GM12878 (cell line): ENCODE data around the gene CDC42BPB.

Experiments used
- CBFB ChIP-seq: IDR thresholded peaks from 2 replicates; pipeline ENCODE4 v1.6.1; 2016; ENCODE audit warnings: antibody characterized with exemption, low read depth
- ESRRA ChIP-seq: IDR thresholded peaks from 2 replicates; pipeline ENCODE4 v1.6.1; 2012; ENCODE audit warnings: mild to moderate bottlenecking, low read length, improper control_type of control experiment
- EZH2 ChIP-seq: IDR thresholded peaks from 2 replicates; pipeline ENCODE4 v1.6.1; 2012; ENCODE audit warnings: low read depth, mild to moderate bottlenecking, control low read depth, inconsistent platforms, low read length, borderline replicate concordance; ENCODE audit not compliant: control insufficient read depth
- JUNB ChIP-seq: IDR thresholded peaks from 2 replicates; pipeline ENCODE4 v1.6.1; 2016; ENCODE audit warnings: antibody characterized with exemption, mild to moderate bottlenecking
- KDM1A ChIP-seq: fragments of 200-600 bp; sonication (generic); IDR thresholded peaks from 2 replicates; pipeline ENCODE4 v1.6.1; 2016; ENCODE audit warnings: borderline replicate concordance
- KLF5 ChIP-seq: fragments of 450-650 bp; IDR thresholded peaks from 2 replicates; pipeline ENCODE4 v1.6.1; 2014; ENCODE audit warnings: mild to moderate bottlenecking; ENCODE audit not compliant: partially characterized antibody
- MTA3 ChIP-seq: IDR thresholded peaks from 2 replicates; pipeline ENCODE4 v1.6.1; 2012; ENCODE audit warnings: low read length, inconsistent platforms, borderline replicate concordance
- MXI1 ChIP-seq: fragments of 150-350 bp; IDR thresholded peaks from 2 replicates; pipeline ENCODE4 v1.6.1; 2011; ENCODE audit warnings: low read depth, mild to moderate bottlenecking, inconsistent platforms, low read length, improper control_type of control experiment
- POLR2A ChIP-seq: IDR thresholded peaks from 2 replicates; pipeline ENCODE4 v1.6.1; 2011; ENCODE audit warnings: low read depth, mild to moderate bottlenecking, low read length
- SP1 ChIP-seq: IDR thresholded peaks from one replicate; pipeline ENCODE4 v1.6.1; 2011; ENCODE audit warnings: low read depth, low read length
- TAF1 ChIP-seq: IDR thresholded peaks from 2 replicates; pipeline ENCODE4 v1.6.1; 2011; ENCODE audit warnings: mild to moderate bottlenecking, low read depth, low read length, borderline replicate concordance
- TCF7 ChIP-seq: IDR thresholded peaks from 2 replicates; pipeline ENCODE4 v1.6.1; 2014; ENCODE audit warnings: antibody characterized with exemption, borderline replicate concordance
- ZBTB40 ChIP-seq: fragments of 450-650 bp; IDR thresholded peaks from 2 replicates; pipeline ENCODE4 v1.6.1; 2016; ENCODE audit warnings: mild to moderate bottlenecking, moderate library complexity, borderline replicate concordance
- TF ChIP-seq, protein P1 (sequence below), 3 experiments: IDR thresholded peaks in 2 of 3; conservative IDR thresholded peaks in 1 of 3; 2 replicates each; pipeline ENCODE4 v1.5.1; 2011; ENCODE audit warnings: low read depth in 3 of 3, low read length in 3 of 3, mild to moderate bottlenecking in 3 of 3, control low read depth in 2 of 3, moderate library complexity in 2 of 3, inconsistent platforms in 1 of 3, mixed read lengths in 1 of 3; ENCODE audit not compliant: control insufficient read depth in 2 of 3, insufficient read depth in 1 of 3; ENCODE audit errors: extremely low read depth in 1 of 3

GRCh38 chr14:103001226-103001625 lies 56.1 kb downstream of the CDC42BPB start:
- TF ChIP-seq POLR2A (no peak), TAF1 (no peak), ZBTB40 (no peak), KDM1A (no peak), KLF5 (no peak), JUNB (no peak), MTA3 (no peak), EZH2 (no peak), SP1 (no peak), MXI1 (no peak), CBFB (no peak), TCF7 (no peak), ESRRA (no peak)
- TF ChIP-seq, protein P1, sequence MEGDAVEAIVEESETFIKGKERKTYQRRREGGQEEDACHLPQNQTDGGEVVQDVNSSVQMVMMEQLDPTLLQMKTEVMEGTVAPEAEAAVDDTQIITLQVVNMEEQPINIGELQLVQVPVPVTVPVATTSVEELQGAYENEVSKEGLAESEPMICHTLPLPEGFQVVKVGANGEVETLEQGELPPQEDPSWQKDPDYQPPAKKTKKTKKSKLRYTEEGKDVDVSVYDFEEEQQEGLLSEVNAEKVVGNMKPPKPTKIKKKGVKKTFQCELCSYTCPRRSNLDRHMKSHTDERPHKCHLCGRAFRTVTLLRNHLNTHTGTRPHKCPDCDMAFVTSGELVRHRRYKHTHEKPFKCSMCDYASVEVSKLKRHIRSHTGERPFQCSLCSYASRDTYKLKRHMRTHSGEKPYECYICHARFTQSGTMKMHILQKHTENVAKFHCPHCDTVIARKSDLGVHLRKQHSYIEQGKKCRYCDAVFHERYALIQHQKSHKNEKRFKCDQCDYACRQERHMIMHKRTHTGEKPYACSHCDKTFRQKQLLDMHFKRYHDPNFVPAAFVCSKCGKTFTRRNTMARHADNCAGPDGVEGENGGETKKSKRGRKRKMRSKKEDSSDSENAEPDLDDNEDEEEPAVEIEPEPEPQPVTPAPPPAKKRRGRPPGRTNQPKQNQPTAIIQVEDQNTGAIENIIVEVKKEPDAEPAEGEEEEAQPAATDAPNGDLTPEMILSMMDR (IDR thresholded peaks at IDR 0.05 in 2 of 3, conservative IDR thresholded peaks at IDR 0.05 in 1 of 3; ENCODE audit: control insufficient read depth in 2 of 3, extremely low read depth in 1 of 3, insufficient read depth in 1 of 3, low read depth in 3 of 3, low read length in 3 of 3): no peak
